ENCODE measurements around the gene EPG5.
"Not testable (repeated sequence)": the region's sequence is repeated elsewhere in the genome, so short reads cannot be mapped to it uniquely, and the experiment has no call there.

GRCh38 chr18:45992527-45992926 is 25.4 kb upstream of the EPG5 start:
- not testable (repeated sequence) for TF ChIP-seq CTCF, POLR2A (IDR thresholded peaks at IDR 0.05)
